Astrocyte (in vitro differentiated cells and primary cell): ENCODE measurements around the gene ITIH2.

ENCODE experiments used
- EZH2 ChIP-seq: IDR thresholded peaks from 2 replicates; pipeline ENCODE4 v1.6.1; 2012; ENCODE audit warnings: mild to moderate bottlenecking, low read length, inconsistent platforms; ENCODE audit not compliant: insufficient read depth
- TF ChIP-seq, protein P1 (sequence below): IDR thresholded peaks from 2 replicates; pipeline ENCODE4 v1.5.1; 2011; ENCODE audit warnings: low read depth, mild to moderate bottlenecking, inconsistent platforms, low read length, moderate library complexity; ENCODE audit not compliant: insufficient read depth

DNA sequence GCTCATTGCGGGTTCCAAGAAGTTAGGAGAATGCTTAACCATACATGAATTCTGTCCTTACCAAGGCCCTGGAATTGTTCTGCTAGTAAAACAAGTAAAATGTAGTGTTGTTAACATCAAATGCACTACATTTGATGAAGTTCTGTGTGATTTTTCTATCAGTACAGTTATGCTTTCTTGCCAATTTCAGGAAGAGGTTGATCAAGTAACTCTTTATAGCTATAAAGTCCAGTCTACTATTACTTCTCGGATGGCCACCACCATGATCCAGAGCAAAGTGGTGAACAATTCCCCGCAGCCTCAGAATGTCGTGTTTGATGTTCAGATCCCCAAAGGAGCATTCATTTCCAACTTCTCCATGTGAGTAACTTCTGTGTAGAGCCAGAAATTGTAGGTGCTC, 5.7 kb downstream of the ITIH2 start:
- TF ChIP-seq, protein P1, sequence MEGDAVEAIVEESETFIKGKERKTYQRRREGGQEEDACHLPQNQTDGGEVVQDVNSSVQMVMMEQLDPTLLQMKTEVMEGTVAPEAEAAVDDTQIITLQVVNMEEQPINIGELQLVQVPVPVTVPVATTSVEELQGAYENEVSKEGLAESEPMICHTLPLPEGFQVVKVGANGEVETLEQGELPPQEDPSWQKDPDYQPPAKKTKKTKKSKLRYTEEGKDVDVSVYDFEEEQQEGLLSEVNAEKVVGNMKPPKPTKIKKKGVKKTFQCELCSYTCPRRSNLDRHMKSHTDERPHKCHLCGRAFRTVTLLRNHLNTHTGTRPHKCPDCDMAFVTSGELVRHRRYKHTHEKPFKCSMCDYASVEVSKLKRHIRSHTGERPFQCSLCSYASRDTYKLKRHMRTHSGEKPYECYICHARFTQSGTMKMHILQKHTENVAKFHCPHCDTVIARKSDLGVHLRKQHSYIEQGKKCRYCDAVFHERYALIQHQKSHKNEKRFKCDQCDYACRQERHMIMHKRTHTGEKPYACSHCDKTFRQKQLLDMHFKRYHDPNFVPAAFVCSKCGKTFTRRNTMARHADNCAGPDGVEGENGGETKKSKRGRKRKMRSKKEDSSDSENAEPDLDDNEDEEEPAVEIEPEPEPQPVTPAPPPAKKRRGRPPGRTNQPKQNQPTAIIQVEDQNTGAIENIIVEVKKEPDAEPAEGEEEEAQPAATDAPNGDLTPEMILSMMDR, result no peak
- no peak for TF ChIP-seq EZH2
